Fibroblast of villous mesenchyme (primary cell): ENCODE measurements around the gene TMEM250. TPM values are rescaled to one million over a fixed set of nuclear protein-coding genes. Genes with fewer than 3 reads are reported as not detected.
A peak's percentile ranks its signal among the peaks of the same experiment; 100 is the strongest.
"Not testable (repeated sequence)": the region's sequence is repeated elsewhere in the genome, so short reads cannot be mapped to it uniquely, and the experiment has no call there.

Experiments used
- DNase-seq: peaks from one replicate; pipeline ENCODE4 v3.0.0-alpha.2; 2010; ENCODE audit warnings: low read depth
- H3K4me3 ChIP-seq: 2 replicates; pipeline ENCODE4 v1.5.1; 2011; ENCODE audit warnings: low read depth, mild to moderate bottlenecking, low read length
- total RNA-seq: library from RNA; depleted of rRNA; stranded (reverse); fragments of >200 nt; gene quantifications from 2 replicates; pipeline ENCODE4 v1.2.3, GENCODE V29; 2012
- TF ChIP-seq, protein P1 (sequence below): IDR thresholded peaks from 2 replicates; pipeline ENCODE4 v1.5.1; 2012; ENCODE audit warnings: low read depth, mild to moderate bottlenecking, low read length; ENCODE audit not compliant: insufficient read depth

TMEM250 gene
- total RNA-seq, 1 donor, result 39.7 TPM

DNA sequence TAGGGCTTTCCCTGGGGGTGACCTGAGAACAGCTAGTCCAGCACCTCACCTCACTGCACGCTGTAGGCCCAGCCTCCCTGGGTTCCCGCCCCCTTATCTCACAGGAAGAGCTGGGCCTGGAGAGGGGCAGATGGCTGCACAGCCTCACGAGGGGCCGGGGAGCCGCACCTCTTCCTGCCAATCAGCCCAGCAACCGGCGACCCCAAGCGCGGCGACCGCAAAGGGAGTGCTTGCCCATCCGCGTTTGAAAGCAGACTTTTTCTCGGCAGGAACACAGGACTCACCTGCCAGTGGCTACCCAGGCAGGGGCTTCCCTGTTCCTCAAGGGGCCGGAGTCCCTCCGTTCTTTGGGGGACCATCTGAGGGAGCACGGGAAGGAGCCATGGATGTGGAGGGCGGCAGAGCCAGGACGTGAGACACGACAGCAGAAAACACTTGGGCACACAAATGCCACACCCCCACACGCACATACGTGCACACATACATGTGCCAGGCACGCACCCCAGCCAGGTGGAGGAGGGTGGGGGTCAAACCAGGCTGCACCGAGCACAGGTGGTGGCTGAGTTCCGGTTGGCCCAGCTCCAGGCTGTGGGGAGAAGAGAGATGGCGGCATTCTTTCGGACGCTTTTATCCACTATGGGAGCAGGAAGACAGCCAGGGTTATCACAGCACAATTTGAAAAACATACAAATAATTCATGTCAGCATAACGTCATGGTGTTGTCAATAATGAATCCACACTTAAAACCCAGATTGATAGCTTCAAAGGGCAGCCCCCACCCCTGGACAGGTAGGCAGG lies 11.3 kb downstream of the TMEM250 start:
- no peak overlapping the region for H3K4me3 ChIP-seq
- TF ChIP-seq, protein P1, sequence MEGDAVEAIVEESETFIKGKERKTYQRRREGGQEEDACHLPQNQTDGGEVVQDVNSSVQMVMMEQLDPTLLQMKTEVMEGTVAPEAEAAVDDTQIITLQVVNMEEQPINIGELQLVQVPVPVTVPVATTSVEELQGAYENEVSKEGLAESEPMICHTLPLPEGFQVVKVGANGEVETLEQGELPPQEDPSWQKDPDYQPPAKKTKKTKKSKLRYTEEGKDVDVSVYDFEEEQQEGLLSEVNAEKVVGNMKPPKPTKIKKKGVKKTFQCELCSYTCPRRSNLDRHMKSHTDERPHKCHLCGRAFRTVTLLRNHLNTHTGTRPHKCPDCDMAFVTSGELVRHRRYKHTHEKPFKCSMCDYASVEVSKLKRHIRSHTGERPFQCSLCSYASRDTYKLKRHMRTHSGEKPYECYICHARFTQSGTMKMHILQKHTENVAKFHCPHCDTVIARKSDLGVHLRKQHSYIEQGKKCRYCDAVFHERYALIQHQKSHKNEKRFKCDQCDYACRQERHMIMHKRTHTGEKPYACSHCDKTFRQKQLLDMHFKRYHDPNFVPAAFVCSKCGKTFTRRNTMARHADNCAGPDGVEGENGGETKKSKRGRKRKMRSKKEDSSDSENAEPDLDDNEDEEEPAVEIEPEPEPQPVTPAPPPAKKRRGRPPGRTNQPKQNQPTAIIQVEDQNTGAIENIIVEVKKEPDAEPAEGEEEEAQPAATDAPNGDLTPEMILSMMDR, result no peak
- no peak for DNase-seq

DNA sequence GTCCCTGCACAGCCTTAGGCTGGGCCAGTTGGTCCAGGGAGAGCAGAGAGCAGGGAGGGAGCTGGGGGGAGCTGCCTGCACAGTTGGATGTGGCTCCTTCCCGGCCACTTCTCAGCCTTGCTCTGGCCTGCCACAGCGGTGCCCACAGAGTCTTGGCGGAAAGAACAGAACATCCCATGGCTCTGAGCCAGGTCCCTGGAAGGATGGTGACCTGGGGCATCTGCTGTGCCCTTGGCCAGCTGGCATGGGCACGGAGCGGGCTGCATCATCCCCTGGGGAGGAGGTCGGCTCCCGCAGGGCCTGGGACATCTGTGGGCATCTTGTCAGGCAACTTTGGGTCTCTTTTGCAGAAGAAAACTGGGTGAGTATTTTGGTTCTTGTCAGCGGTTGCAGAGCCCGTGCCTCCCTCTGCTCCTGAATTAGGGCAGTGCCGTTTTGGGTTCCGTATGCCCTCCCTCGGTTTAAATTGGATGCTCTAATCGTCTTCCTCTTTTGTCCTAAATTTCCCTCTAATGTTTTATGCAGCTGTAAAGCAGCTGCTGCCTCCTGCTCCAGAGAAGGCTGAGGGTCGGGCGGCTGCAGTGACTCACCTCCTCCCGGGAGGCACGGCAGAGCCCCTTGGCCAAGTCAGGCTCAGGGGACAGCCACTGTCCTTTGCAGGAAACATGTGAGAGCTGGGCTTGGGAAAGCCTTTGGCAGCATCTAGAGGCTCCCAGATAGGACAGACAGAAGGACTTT lies 13.1 kb downstream of the TMEM250 start:
- peak; percentile 44 for DNase-seq
- H3K4me3 ChIP-seq, result no peak overlapping the region
- TF ChIP-seq, protein P1, result no peak

DNA sequence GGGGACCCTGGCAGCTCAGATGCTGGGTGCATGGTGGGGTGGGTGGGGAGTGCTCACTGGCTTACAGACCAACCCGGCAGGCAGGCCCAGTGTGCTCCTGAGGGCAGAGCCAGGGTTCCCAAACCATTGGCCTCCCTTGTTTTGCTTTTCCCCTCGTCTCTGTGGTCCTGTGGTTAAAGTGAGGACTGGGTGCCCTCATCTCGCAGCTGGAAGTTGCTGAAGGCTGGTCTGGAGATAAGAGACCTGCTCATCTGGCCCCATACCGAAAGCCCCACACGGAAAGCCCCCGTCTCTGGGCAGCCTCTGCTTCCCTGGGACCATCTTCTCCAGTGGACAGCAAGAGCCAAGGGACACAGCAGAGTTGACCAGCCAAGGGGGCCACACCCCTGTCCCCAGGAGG lies 13.8 kb downstream of the TMEM250 start:
- TF ChIP-seq, protein P1, result no peak
- H3K4me3 ChIP-seq, result no peak overlapping the region

DNA sequence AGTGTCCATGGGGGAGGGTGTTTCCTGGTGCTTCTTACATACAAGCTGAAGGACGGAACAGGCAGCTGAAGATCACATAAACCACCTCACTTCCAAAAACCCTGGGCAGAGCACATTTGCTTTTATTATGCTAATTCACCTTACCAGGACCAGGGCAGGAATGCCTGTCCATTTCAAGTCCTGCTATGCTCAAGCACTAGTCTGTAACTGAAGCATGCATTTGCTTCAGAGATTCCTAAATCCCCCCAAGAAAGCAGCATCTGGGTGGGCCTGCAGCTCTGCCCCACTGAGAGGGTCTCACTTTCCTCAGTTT lies 14.2 kb downstream of the TMEM250 start:
- no peak for DNase-seq
- H3K4me3 ChIP-seq, result no peak overlapping the region
- TF ChIP-seq, protein P1, result no peak

More for the DNA sequence above, 13.8 kb downstream of the TMEM250 start:
- no peak for DNase-seq

DNA sequence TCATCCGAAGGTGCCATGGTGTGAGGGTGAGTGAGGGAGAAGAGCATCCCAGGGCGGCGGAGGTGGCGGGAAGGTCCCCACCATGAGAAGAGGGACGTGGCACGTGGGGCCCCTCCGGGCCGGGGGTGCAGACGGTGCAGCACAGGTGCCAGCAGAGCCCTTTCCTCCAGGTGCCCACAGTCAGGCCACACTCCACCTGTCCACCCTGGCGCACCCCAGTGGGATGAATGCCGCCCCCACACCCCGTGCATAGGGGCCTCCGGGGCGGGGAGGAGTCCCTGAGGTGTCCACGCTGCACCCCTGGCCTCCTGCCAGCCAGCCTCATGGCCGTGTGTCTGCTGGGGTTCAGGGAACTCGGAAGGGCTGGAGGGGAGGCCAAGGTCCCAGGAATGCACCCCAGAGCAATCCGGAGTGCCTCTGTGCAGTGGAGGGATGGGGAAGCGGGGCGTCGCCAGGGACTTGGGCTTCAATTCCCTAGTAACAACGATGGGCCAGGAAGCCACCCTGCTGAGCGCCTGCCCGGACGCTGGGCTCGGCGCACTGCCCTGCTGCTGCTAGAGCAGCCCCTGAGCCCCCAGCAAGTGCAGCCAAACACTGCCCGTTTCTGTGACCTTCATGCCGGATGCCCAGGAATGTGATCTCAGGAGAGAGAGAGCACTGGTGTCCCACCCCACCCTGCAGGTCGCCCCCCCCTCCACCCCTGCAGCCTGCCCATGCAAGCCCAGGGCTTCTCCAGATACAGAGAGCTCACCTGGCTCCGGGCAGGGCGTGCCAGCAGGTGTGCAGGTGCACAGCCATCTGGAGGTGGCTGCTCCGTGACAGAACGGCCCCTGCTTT lies 14.8 kb downstream of the TMEM250 start:
- TF ChIP-seq, protein P1, result no peak
- no peak overlapping the region for H3K4me3 ChIP-seq
- no peak for DNase-seq

DNA sequence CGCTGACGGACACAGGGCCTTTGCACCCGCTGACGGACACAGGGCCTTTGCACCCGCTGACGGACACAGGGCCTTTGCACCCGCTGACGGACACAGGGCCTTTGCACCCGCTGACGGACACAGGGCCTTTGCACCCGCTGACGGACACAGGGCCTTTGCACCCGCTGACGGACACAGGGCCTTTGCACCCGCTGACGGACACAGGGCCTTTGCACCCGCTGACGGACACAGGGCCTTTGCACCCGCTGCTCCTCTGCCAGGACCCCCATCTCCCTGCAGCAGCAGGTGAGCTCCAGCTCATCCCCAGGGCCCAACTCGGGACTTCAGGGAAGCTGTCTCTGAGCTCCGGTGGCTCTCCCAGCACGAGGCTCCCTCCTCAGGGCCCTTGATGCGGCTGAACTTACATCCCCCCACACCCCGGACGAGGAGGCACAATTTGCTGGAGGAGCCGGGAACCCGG lies 17.0 kb downstream of the TMEM250 start:
- not testable (repeated sequence) for DNase-seq

More for the DNA sequence above, 17.0 kb downstream of the TMEM250 start:
- H3K4me3 ChIP-seq, result not testable (repeated sequence)
